CD4-positive, alpha-beta T cell treated with Interleukin-1 beta for 1 hour (primary cell): Measurements from ENCODE around the gene SPRED3.
"Not testable (repeated sequence)": the region's sequence is repeated elsewhere in the genome, so short reads cannot be mapped to it uniquely, and the experiment has no call there.

Experiments used
- DNase-seq, 2 donors: peaks; one replicate each; pipeline ENCODE4 v3.0.0-alpha.2; 2020 to 2022

The SPRED3 gene

GRCh38 chr19:38392707-38393308 lies 4.3 kb downstream of the SPRED3 start:
- DNase-seq, result no peak

- peak; percentile 78 to 81 for DNase-seq
Measured at GRCh38 chr19:38394488-38394887, 6.0 kb downstream of the SPRED3 start.

- DNase-seq, result peak; percentile 28 to 35
Measured at GRCh38 chr19:38395381-38396114, 7.1 kb downstream of the SPRED3 start.

GRCh38 chr19:38399081-38399480 lies 10.6 kb downstream of the SPRED3 start:
- DNase-seq, result no peak

GRCh38 chr19:38399537-38399936 lies 11.0 kb downstream of the SPRED3 start:
- DNase-seq, result no peak

GRCh38 chr19:38400361-38400760 lies 11.9 kb downstream of the SPRED3 start:
- no peak for DNase-seq

- no peak for DNase-seq
Measured at GRCh38 chr19:38401148-38401547, 12.7 kb downstream of the SPRED3 start.

- DNase-seq, result no peak
Measured at GRCh38 chr19:38402623-38402966, 14.1 kb downstream of the SPRED3 start.

- peak; percentile 98 to 99 for DNase-seq
Measured at GRCh38 chr19:38402967-38403674, 14.6 kb downstream of the SPRED3 start, which contains the start of gene FAM98C. FAM98C (plus strand) TSS chr19:38403093; CDS start chr19:38403154, 61 bp downstream.

- no peak for DNase-seq
Measured at GRCh38 chr19:38404858-38405257, 16.4 kb downstream of the SPRED3 start.

- no peak for DNase-seq
Measured at GRCh38 chr19:38405276-38405675, 16.8 kb downstream of the SPRED3 start.

GRCh38 chr19:38409631-38410133 lies 21.2 kb downstream of the SPRED3 start:
- no peak for DNase-seq

- DNase-seq, result not testable (repeated sequence)
Measured at GRCh38 chr19:38410407-38410806, 21.9 kb downstream of the SPRED3 start.

GRCh38 chr19:38411041-38411712 lies 22.7 kb downstream of the SPRED3 start:
- DNase-seq, result no peak

GRCh38 chr19:38411898-38412297 lies 23.4 kb downstream of the SPRED3 start:
- not testable (repeated sequence) for DNase-seq

GRCh38 chr19:38412491-38412890 lies 24.0 kb downstream of the SPRED3 start:
- no peak for DNase-seq

- DNase-seq, result no peak
Measured at GRCh38 chr19:38412961-38413360, 24.5 kb downstream of the SPRED3 start.

GRCh38 chr19:38413416-38413815 lies 24.9 kb downstream of the SPRED3 start:
- no peak for DNase-seq

GRCh38 chr19:38417146-38417543 lies 28.6 kb downstream of the SPRED3 start:
- no peak for DNase-seq

GRCh38 chr19:38417544-38418506 lies 29.3 kb downstream of the SPRED3 start:
- DNase-seq, result peak; percentile 68 to 79

- no peak for DNase-seq
Measured at GRCh38 chr19:38420935-38421334, 32.4 kb downstream of the SPRED3 start.

- DNase-seq, result no peak
Measured at GRCh38 chr19:38421856-38422255, 33.4 kb downstream of the SPRED3 start.
